Measurements from ENCODE around the gene VSX1.

Gene VSX1

GRCh38 chr20:25081730-25082497, at the start of gene VSX1:
VSX1 (minus strand) TSS chr20:25082141; CDS start chr20:25082096, 45 bp downstream.
- no peak for DNase-seq (ENCODE audit: low spot score)

- no peak for DNase-seq (ENCODE audit: low spot score)
These were observed 48.0 kb upstream of the VSX1 start for GRCh38 chr20:25129908-25130307.

DNA sequence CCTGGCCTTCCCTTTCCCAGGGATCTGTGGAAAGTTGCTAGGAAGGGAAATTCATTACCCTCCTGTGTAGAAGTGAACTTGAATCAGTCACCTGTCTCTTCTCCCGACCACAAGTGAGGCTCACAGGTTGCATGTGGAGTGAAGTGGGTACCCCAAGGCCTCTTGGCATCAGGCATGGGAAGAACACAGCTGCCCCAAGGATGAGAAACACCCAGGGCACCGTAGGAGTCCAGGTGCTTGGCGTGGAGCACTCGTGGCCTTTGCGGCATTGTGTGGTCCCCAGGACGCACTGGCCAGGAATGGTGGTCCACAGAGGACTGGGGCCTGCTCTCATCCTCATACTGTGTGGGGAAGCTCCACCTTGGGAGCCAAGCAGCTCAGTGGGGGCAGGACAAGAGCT, 47.5 kb upstream of the VSX1 start:
- DNase-seq (ENCODE audit: low spot score) = no peak

DNA sequence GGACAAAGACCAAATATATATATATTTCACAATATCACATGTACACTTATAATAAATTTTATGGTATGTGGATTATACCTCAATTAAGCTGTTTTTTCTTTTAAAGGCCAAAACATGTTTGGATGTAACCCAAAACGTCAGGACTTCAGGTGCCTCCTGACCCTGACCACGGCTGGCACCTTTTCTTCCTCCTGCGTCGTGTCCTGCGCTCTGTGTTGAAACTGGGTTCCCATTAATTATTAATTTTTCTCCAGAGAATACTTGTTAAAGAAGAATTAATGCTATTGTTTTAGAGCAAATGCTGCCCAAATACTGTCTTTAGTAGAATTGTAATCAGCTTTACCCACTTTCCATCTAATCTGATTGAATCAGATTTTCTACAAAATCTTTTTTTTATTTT, 46.7 kb upstream of the VSX1 start:
- DNase-seq (ENCODE audit: low spot score) = no peak

- DNase-seq (ENCODE audit: low spot score) = no peak
These were observed 46.0 kb upstream of the VSX1 start for GRCh38 chr20:25127761-25128537.

- no peak for DNase-seq (ENCODE audit: low spot score)
These were observed 44.5 kb upstream of the VSX1 start for GRCh38 chr20:25126204-25127029.

DNA sequence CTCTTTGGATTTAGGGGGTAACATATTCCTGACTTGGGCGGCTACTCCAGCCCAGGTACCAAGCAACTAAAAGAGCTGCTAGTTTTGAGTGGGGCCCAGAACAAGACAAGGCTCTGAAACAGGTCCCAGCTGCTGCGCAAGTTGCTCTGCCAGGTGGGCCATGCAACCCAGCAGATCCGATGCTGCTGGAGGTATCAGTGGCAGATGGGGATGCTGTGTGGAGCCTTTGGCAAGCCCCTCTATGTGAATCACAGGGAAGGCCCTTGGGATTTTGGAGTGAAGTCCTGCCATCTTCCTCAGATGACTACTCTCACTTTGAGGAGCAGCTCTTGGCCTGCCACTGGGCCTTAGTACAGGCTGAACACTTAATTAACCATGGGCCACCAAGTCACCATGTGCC, 43.7 kb upstream of the VSX1 start:
- no peak for DNase-seq (ENCODE audit: low spot score)

DNA sequence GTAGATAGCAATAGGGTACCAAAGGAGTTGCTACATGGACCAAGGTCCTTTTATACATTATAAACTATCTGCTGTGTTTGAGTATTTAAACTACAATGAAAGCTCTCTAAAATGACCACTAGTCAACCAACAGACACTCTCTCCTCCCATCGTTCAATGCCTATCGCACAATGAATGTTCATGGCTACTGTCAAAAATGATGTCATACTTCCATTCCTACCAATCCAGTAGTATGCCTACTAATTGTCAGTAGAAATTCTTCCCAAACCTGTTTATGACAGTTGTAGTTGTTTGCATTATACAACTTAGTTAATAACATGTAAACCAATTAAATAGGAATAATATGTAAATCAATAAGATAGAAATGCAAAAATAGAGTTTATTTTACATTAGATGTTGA, 39.0 kb upstream of the VSX1 start:
- DNase-seq (ENCODE audit: low spot score) = no peak

DNA sequence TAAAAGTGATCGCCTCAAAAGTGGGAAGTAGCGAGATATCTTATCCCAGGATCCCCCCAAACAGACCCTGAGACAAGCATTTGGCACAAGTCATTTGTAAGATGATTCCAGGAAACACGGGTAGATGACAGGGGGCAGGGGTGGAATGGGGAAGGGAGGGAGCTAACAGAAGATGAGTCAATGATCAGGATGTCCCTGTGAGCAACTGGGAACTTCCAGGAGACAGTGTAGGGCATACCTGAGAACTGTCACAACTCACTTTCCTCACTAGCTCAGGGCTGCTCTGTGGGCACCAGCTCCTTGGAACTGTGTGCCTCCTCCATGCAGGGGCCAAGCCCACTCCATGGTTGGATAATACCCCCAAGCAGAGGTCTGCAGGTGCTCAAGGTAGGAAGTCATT, 38.5 kb upstream of the VSX1 start:
- no peak for DNase-seq (ENCODE audit: low spot score)

DNA sequence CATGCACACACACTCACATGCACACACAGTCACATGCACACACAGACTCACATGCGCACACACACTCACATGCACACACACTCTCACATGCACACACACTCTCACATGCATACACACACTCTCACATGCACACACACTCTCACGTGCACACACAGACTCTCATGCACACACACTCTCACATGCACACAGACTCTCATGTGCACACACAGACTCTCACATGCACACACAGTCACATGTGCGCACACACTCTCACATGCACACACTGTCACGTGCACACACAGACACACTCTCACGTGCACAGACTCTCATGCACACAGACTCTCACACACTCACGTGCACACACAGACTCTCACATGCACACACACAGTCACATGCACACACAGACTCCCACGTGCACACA, 36.6 kb upstream of the VSX1 start:
- DNase-seq (ENCODE audit: low spot score) = no peak

GRCh38 chr20:25117990-25118389, 36.0 kb upstream of the VSX1 start:
- no peak for DNase-seq (ENCODE audit: low spot score)

- DNase-seq (ENCODE audit: low spot score) = no peak
These were observed 35.0 kb upstream of the VSX1 start for GRCh38 chr20:25116739-25117458.

DNA sequence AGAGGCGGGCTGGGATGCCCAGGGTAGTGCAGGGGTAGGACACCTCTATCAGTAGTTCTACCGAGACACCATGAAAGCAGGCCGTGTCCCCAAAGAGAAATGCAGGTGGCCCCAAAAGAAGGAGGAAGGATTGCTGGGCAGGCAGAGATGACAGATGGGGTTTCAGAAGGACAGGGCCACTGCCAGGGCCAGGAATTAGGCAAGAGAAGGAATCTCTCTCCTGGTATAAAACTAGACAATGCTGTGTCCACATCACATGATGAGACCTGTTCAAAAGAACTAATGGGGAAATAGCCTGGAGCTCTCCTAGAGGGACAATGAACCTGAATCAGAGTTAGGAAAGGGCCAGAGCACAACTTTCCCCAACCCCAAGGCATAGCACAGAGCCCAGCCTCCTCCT, 21.6 kb upstream of the VSX1 start:
- no peak for DNase-seq (ENCODE audit: low spot score)

DNA sequence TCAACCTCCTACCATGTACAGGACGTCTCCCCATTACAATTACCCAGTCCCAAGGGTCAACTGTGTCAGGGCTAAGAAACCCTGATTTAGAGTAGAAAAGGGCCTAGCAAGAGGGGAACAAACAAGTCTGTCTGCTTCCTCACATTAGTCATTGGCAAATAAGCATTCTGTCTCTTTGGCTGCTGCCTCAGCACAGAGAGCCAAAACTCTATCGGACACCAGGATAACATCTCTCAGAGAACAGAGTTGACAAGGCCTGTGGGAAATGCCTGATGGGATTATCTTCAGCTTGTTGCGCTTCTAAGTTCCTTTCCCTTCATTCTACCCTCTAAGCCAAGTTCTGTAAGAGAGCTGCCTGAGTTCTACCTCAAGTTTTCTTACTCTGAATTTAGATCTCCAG, 19.0 kb upstream of the VSX1 start:
- DNase-seq (ENCODE audit: low spot score) = no peak

- DNase-seq (ENCODE audit: low spot score) = no peak
These were observed 17.7 kb upstream of the VSX1 start for GRCh38 chr20:25099601-25100140.

DNA sequence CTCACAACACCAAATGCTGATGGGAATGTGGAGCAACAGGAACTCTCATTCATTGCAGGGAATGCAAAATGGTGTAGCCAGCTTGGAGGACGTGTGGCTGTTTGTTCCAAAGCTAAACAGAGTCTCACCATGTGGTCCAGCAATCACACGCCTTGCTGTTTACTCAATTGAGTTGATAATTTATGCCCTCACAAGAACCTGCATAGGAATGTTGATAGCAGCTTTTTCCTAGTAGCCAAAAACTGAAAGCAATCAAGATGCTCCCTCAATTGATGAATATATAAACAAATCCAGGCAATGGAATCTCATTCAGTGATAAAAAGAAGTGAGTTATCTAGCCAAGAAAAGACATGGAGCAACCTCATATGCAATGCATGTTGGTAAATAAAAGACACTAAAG, 15.6 kb upstream of the VSX1 start:
- no peak for DNase-seq (ENCODE audit: low spot score)

DNA sequence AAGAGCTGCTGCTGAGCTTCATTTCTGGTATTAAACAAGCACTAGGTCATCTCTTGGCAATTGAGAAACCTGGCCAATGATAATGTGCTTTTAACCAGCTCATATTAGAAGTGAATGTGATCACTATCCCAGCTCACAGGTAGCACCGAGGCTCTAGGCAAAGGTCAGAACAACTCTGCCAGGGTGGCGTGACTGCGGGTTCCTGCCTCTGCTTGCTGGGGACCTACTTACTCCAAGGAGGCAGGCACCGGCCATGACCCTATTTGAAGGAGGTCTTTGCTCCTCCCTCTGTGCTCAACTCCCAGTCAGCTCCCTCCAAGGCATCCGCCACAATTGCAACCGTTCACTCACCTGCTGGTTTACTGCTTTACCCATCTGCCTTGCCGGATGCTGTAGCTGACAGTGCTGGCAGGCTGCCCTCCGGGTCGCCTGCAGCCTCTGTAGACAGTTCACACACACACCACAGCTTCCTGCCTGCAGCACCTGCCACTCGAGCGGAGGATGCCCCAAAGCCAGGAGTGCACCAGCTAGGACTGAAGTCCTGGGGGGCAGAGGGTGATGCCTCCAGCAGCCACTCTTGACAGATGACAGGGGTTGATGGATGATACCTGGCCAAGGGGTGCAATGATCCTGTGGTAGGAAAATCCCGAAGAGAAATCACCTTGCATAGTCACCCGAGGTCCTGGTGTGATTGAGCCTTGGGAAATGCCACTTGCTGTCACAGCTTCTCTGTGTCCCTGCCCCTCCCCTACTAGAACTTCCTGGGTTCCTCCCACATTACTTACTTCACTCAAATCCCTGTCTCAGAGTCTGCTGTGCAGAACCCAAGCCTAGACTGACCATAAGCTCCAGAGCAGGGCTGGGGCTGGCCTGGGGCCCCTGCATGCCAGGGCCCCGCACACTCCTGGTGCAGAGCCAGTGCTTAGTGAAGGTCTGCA, 8.8 kb upstream of the VSX1 start:
- no peak for DNase-seq (ENCODE audit: low spot score)

DNA sequence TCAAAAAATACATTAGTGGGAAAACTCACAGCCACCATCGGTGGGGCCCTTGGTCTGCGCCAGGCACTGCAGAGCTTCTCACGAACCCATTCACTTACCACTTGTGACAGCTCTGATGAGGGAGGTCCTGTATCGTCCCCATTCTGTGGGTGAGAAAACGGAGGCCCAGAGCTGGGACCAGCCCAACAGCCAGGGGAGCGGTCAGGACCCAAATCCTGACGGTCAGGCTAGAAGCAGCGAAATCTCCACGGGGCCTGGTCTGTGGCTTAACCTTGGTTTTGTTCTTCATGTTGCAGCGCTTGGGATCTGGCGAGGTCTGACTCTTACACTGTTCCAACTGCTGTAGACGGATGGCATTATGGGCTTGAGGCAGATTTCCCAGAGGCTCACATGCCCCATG, 7.7 kb upstream of the VSX1 start:
- no peak for DNase-seq (ENCODE audit: low spot score)

GRCh38 chr20:25089096-25089495, 7.2 kb upstream of the VSX1 start:
- no peak for DNase-seq (ENCODE audit: low spot score)

DNA sequence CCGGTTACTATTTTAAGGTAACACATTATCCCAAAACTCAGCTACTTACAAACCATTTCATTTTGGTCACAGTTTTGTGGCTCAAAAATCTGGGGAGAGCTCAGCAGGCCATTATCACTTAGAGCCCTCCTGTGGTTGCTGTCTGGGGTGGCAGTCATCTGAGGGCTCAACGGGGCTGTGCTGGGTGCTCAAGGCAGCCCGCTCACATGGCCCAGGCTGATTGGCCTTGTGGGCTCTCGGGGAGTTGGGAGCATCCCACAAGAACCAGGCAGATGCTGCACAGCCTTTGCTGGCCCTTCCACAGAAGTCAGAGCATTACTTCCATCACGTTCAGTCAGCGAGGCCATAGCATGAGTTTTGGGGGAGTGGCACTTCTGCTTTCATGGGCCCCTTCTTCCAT, 6.3 kb upstream of the VSX1 start:
- no peak for DNase-seq (ENCODE audit: low spot score)
